Measurements from ENCODE around the gene RAB1B. TPM values are rescaled to one million over a fixed set of nuclear protein-coding genes. Genes with fewer than 3 reads are reported as not detected.
"Not testable (repeated sequence)": the region's sequence is repeated elsewhere in the genome, so short reads cannot be mapped to it uniquely, and the experiment has no call there.

RAB1B gene
- total RNA-seq, 1 experiment from 2014 or later, result 55.4 TPM

DNA sequence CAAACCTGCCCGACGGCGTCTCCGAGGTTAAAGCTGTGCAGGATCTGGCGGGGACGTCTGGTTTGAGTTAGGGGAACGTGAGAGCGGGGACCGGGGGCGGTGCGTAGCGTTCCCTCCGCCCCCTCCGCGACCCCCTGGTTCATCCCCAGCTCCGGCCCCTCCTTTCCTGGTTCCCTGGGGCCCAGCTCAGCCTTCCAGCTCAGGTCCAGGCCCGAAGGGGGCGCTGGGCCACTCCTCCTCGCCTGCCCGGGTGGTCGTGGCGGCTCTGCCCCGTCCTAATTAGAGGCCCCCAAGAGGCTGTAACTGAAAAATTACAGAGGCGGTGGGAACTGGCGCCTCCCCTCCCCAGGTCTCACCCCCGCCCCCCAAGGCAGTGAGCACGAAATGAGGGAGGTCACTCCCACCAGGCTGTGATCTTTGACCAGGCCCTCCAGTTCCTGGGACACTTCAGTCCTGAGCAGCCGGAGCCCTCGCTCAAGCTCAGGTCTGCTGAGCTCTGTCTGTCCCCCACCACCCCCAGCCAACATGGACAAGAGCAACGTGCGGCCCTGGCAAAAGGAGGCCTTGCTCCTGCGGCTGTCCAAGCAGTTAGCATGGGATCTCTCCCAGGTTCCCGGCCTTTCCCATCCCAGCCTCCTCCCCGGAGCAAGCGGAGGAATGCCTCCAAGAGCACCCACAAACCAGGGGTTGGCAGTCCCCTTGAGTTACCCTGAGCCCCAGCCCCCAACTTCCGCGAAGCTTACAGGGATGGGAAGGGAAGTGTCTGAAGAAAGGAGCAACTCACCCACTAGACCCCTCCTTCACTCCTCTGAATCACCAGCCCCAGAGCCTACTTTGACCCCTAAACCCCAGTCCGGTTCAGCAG, 45.1 kb downstream of the RAB1B start:
- no peak for DNase-seq (ENCODE audit: low read depth)
- in situ Hi-C loops (cut with HindIII; ENCODE audit: low pct_unique_long_range_greater_than_20kb, low sequenced_read_pairs), result no loop called here

DNA sequence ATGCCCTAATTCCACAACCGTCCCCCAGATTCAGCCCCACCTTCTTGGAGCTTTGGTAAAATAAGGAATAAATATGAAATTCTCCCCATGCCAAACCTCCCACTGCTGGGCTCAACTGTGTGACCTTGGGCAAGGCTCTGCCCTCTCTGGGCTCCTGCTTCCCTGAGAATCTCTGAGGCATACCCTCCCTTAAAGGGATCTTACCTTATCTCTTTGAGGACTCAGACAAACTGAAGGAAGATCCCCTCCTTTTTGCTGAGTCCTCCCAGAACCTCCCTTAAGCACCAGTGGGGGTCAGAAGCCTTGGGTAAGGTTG, 45.7 kb downstream of the RAB1B start:
- in situ Hi-C loops (cut with HindIII; ENCODE audit: low pct_unique_long_range_greater_than_20kb, low sequenced_read_pairs), result no loop called here
- DNase-seq (ENCODE audit: low read depth), result no peak

DNA sequence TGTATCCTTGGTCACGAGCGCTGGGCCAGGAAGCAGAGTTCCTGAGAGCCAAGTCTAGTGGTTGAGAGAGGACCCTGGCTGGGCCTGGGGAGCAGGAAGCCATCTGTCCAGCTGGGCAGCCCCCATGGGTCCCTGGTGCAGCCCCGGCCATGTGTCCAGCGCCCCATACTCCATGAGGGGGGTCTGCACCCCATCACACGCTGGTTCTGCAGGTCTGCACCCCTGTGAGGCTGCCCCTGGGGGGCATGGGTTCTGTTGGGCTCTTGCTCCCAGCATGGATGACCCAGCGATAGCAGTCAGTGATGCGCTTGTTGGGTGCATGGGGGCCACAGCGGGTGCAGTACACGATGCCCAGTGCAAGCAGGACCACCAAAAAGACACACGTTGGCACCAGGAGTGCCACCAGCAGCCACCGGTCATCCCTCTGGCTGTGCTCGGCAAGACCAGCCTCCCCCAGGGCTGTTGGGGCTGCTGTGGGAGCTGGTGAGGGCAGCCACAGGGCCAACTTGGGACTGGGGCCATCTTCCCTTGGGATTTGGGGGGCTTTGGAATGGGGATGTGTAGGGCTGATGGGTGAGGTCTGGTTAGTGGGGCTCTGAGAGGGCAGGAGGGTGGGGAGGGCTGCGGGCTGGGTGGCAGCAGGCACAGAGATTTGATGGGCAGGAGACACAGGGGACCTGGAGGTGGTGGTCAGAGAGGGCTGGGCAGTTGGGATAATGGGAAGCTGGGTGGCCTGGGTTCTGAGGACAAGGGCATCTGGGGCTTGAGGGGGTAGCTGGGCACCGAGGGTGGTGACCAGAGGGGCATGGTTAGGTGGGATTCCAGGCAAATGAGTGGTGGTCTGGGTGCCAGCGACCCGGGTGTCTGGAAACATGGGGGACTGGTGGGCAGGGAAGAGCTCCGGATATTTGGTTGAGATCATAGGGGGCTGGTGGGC, 46.4 kb downstream of the RAB1B start:
- DNase-seq (ENCODE audit: low read depth), result no peak
- in situ Hi-C loops (cut with HindIII; ENCODE audit: low pct_unique_long_range_greater_than_20kb, low sequenced_read_pairs), result no loop called here

DNA sequence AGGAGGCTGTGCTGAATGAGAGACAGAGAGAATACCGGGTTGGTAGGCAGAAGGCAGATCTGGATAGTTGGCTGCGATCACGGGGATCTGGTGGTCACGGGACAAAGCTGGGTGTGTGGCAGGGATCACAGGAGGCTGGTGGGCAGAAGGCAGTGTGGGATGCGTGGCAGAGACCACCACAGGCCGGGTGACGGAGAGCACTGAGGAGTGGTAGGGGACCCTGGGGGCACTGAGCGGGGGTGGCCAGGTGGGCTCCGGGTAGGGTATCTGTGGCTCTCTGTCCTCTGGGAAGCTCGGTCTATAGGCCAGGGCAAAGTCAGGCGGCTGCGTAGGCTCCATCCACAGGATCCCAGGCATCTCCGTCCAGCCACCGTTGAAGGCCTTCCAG, 47.1 kb downstream of the RAB1B start:
- in situ Hi-C loops (cut with HindIII; ENCODE audit: low pct_unique_long_range_greater_than_20kb, low sequenced_read_pairs), result no loop called here
- DNase-seq (ENCODE audit: low read depth), result no peak

DNA sequence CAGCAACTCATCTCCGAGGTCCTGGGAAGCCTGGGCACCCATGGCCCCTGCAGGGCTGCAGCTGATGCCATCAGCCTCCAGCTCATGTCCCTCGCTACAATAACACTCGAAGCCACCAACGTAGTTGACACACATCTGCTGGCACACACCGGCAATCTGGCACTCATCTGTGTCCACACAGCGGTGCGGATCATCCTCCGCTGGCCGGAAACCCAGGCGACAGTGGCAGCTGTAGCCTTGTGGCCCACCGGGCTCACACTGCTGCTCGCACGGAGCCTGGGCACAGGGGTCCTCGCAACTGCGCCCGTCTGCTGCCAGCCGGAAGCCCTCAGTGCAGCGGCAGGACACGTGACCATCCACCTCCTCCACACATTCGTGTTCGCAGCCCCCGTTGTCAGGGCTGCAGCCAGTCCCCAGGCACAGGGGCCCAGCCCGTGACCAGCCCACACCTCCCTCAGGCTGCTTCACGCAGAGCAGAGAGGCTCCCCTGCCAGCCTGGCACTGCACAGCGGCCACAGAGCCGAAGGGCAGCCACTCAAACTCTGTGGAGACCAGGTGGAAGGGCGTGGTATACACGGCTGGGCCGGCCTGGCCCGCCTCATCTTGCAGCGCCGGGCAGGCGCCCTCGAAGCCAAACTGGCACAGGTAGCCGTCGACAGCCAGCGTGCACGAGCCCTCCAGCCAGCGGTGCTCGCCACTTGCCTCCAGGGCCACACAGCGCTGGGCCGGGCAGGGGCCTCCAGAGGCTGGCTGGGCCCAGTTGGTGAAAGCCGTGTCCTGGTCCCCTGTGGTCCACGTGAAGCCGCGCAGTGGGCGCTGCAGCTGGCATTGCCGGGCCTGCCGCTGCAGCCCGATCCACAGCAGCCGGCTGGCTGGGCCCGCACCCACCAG, 47.7 kb downstream of the RAB1B start:
- DNase-seq (ENCODE audit: low read depth), result no peak
- in situ Hi-C loops (cut with HindIII; ENCODE audit: low pct_unique_long_range_greater_than_20kb, low sequenced_read_pairs), result no loop called here

DNA sequence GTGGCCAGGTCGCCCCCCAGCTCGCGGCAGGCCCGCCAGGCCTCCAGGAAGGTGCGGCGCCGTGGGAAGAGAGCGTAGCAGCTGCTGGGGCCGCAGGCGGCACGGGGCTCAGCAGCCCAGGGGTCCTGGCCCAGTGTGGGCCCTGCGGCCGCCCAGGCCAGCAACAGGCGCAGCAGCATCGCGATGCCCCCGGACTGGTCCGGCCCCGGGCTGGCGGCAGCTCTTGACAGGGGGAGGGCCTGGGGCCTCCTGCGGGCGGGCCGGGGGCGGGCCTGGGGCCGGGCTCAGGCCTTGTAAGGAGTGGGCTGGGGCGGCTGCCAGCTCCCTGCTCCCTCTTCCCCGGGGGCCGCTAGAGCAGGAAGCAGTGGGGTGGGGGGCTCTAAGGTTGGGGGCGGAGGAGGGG, 48.4 kb downstream of the RAB1B start, which contains the start of gene CD248:
Gene CD248, minus strand, starts transcription at position 196 of the 403 bp plus-strand sequence. Its CDS starts 17 bp downstream, at position 179.
- in situ Hi-C loops (cut with HindIII; ENCODE audit: low pct_unique_long_range_greater_than_20kb, low sequenced_read_pairs), result no loop called here
- DNase-seq (ENCODE audit: low read depth), result no peak

DNA sequence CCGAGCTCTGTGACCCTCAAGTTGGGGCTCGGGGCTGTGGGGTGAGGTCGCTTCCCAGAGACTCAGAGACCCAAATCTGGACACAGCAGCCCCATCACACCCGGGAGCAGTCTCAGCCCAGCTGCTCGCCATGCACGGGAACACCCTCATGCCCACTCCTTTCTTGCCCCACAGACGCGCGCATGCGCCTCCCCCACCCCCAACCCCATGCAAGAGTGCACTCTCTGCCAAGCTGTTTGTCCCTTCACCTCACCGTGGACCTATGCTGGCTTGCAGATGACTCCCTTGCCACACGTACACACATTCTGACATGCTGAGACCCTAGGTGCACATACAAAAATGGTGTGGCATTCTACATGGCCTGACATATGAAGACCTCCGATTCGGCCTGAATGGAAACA, 48.9 kb downstream of the RAB1B start:
- no peak for DNase-seq (ENCODE audit: low read depth)
- in situ Hi-C loops (cut with HindIII; ENCODE audit: low pct_unique_long_range_greater_than_20kb, low sequenced_read_pairs), result no loop called here

DNA sequence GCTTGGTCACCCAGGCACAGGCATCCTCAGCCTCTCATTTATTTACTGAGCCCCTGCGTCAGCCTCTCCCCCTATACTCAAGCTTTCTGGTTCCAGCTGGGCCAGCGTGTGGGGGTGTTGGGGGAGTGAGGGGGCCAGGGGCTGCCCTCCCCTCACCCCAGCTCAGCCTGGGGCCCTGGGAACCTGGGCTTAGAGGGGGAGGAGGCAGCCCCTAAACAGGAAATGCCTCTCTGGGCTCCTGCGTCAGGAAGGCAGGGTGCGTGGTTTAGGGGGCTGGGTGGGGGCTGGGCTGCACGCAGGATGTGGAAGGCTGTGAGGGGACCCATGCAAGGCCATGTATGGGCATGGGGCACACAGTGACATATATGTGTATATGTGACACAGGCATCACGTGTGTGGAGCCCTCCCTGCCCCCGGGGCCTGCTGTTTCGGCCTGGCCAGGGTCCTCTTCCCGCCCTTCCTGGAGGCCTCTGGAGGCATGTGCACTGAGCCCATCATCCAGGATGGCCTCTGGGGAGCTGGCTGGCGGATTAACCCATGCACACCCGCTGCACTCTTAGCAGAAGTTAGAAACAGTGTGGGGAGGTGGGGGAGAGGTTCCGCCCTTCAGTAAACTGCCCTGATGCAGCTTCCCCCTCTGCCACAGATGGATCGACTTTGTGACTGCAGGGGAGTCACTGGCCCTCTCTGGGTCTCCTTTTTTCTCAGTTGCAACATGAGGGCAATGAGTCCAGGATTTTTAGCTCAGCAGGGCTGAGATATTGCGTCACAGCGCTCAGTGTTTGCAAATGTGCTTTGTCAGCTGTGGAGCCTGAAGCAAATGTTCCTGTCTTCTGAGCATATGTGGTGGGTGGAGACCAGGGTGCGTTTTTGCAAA, 49.5 kb downstream of the RAB1B start:
- no peak for DNase-seq (ENCODE audit: low read depth)
- in situ Hi-C loops (cut with HindIII; ENCODE audit: low pct_unique_long_range_greater_than_20kb, low sequenced_read_pairs), result no loop called here

DNA sequence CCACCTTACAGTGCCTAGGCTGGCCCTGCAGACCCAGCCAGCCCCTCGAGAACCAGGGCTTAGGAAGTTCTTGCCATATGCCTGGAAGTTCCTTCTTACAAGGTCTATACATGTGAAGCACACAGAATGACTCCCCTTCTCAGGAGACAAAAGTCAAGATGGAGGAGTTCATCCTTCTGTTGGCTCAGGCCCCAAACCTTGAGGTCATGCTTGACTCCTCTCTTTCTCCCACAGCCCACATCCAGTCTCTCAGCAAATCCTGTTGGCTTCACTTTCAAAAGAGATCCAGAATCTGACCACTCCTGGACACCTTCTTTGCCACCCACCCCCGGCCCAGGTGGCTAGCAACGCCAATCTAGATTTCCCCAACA, 50.1 kb downstream of the RAB1B start:
- in situ Hi-C loops (cut with HindIII; ENCODE audit: low pct_unique_long_range_greater_than_20kb, low sequenced_read_pairs), result no loop called here
- no peak for DNase-seq (ENCODE audit: low read depth)

DNA sequence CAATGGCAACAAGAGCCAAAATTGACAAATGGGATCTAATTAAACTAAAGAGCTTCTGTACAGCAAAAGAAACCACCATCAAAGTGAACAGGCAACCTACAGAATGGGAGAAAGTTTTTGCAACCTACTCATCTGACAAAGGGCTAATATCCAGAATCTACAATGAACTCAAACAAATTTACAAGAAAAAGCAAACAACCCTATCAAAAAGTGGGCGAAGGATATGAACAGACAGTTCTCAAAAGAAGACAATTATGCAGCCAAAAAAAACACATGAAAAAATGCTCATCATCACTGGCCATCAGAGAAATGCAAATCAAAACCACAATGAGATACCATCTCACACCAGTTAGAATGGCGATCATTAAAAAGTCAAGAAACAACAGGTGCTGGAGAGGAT, 51.9 kb downstream of the RAB1B start:
- in situ Hi-C loops (cut with HindIII; ENCODE audit: low pct_unique_long_range_greater_than_20kb, low sequenced_read_pairs); DNase-seq (ENCODE audit: low read depth): not testable (repeated sequence)

DNA sequence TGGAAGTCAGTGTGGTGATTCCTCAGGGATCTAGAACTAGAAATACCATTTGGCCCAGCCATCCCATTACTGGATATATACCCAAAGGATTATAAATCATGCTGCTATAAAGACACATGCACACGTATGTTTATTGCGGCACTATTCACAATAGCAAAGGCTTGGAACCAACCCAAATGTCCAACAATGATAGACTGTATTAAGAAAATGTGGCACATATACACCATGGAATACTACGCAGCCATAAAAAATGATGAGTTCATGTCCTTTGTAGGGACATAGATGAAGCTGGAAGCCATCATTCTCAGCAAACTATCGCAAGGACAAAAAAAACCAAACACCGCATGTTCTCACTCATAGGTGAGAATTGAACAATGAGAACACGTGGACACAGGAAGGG, 52.3 kb downstream of the RAB1B start:
- in situ Hi-C loops (cut with HindIII; ENCODE audit: low pct_unique_long_range_greater_than_20kb, low sequenced_read_pairs), result not testable (repeated sequence)

DNA sequence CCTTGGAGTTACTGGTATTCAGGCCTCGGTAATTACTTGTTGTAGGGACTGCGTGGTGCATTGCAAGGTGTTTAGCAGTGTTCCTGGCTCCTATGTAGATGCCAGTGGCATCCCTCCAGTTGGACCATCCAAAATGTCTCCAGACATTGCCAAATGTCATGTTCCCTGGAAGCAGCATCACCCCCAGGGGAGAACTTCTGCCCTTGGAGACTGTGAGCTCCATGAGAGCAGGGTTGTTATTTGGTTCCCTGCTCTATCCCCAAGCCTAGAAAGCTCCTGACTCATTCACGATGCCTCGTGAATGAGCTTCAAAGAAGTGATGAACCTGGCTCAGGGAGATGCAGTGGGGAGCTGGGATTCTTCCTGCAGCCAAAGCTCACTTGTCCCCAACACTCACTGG, 53.2 kb downstream of the RAB1B start:
- in situ Hi-C loops (cut with HindIII; ENCODE audit: low pct_unique_long_range_greater_than_20kb, low sequenced_read_pairs), result no loop called here
- DNase-seq (ENCODE audit: low read depth), result no peak

More for the DNA sequence above, 52.3 kb downstream of the RAB1B start:
- DNase-seq (ENCODE audit: low read depth), result not testable (repeated sequence)

DNA sequence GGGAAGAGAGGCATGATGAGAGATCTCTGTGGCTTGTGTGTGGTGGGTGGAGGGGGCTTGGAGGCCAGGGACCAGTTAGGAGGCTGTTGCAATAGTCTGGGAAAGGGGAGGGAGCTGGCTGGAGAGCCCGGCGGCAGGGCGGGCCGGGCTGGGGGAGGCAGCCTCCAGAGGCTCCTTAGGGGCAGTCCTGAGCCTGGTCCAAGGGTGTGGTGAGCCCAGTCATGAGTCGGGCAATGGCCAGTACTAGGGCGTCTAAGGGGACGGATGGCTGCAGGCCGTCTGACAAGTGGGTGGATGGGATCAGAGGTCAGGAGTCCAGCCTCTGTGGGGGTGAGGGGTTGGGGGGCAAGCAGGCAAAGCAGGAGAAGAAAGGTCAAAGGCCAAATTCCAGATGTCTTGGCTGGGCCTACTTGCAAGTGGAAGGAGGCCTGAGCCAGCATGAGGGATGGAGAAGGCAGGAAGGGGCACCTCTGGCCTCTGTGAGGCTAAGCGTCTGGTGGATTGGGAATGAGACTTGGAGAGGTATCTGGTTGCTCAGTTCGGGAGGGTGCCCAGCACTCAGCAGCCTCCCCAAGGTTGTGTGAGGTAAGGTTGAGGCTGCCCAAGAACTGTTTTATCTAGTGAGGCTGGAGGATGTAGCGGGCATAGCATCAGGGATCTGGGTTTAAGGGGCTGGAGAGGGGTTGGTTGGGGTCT, 54.4 kb downstream of the RAB1B start:
- in situ Hi-C loops (cut with HindIII; ENCODE audit: low pct_unique_long_range_greater_than_20kb, low sequenced_read_pairs), result no loop called here
- DNase-seq (ENCODE audit: low read depth), result no peak

DNA sequence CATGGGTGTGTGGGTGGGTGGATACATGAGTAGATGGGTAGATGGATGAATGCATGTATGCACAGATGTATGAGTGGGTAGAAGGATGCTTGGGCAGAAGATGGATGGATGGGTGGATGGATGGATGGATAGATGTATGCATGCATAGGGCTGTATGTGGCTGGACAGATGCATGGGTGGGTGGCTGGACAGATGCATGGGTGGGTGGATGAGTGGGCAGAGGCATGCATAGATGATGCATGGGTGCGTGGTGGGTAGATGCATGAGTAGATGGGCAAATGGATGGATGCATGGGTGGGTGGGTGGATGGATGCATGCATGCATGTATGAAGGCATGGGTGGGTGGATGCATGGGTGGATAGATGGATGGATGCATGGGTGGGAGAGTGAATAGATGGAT, 55.2 kb downstream of the RAB1B start:
- DNase-seq (ENCODE audit: low read depth), result no peak
- in situ Hi-C loops (cut with HindIII; ENCODE audit: low pct_unique_long_range_greater_than_20kb, low sequenced_read_pairs), result no loop called here

DNA sequence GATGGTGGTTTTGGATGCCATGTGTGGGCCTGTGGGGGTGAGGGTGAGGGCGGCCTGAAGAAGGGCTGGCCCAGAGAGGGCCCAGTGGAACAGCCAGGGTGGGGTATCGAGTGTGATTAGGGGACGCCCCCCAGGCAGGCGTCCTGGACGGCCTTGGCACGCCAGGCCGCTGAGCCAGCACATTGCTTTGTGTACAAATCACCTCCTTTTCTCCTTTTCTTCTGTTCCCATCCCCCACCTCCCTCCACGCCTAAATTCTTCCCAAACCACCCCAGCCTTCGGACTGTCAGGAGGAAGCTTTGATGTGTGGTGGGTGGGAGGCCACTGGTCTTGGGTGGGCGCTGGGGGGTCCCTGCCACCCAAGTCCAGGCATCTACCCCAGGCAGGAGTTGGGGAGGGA, 56.2 kb downstream of the RAB1B start:
- in situ Hi-C loops (cut with HindIII; ENCODE audit: low pct_unique_long_range_greater_than_20kb, low sequenced_read_pairs), result no loop called here
- DNase-seq (ENCODE audit: low read depth), result no peak

DNA sequence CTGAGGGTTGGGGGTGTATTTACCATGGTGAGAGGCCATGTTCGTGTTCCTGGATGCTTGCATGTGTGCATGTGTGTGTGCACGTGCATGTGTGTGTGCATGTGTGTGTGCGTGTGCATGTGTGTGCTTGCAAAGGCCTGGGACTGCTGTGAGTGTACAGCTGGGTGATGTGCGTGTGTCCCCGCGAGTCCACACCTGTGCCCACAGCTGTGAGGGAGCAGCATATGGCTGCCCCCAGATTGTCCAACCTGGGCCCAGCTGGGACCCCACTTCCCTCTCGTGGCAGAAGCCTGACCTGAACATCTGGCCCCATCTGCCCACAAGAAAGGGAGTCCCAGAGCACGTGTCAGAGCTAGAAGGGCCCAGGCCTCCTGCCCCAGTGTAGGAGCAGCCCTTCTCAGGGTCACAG, 56.8 kb downstream of the RAB1B start:
- in situ Hi-C loops (cut with HindIII; ENCODE audit: low pct_unique_long_range_greater_than_20kb, low sequenced_read_pairs), result no loop called here
- DNase-seq (ENCODE audit: low read depth), result no peak
